KMS-11 (cell line): Measurements from ENCODE around the gene HOXC13.

Source experiments
- H2AFZ ChIP-seq: fragments of 200-600 bp; sonication (generic); 2 replicates; pipeline ENCODE4 v1.6.1; 2016; ENCODE audit warnings: antibody characterized with exemption, mixed run types, low read depth
- H3K27ac ChIP-seq: fragments of 200-600 bp; sonication (generic); 2 replicates; pipeline ENCODE4 v1.6.1; 2016; ENCODE audit warnings: mild to moderate bottlenecking, mixed run types
- H3K27me3 ChIP-seq: fragments of 200-600 bp; sonication (generic); 2 replicates; pipeline ENCODE4 v1.6.1; 2017; ENCODE audit warnings: mild to moderate bottlenecking, low read depth, mixed run types, moderate library complexity; ENCODE audit not compliant: insufficient read depth
- H3K36me3 ChIP-seq: fragments of 200-600 bp; sonication (generic); 2 replicates; pipeline ENCODE4 v1.6.1; 2017; ENCODE audit warnings: mild to moderate bottlenecking, mixed run types; ENCODE audit not compliant: insufficient read depth
- H3K4me1 ChIP-seq: fragments of 200-600 bp; sonication (generic); 2 replicates; pipeline ENCODE4 v1.6.1; 2016; ENCODE audit warnings: mild to moderate bottlenecking, low read depth, mixed run types; ENCODE audit not compliant: poor library complexity, severe bottlenecking
- H3K4me2 ChIP-seq: fragments of 200-600 bp; sonication (generic); 2 replicates; pipeline ENCODE4 v1.7.0; 2016; ENCODE audit warnings: mild to moderate bottlenecking, mixed run types
- H3K4me3 ChIP-seq: fragments of 200-600 bp; sonication (generic); IDR thresholded peaks from 2 replicates; pipeline ENCODE4 v1.6.1; 2017; ENCODE audit warnings: low read depth, low read length, mixed read lengths; ENCODE audit not compliant: insufficient read depth
- H3K79me2 ChIP-seq: fragments of 200-600 bp; sonication (generic); 2 replicates; pipeline ENCODE4 v1.6.1; 2016; ENCODE audit warnings: low read depth, mixed run types; ENCODE audit not compliant: insufficient read depth
- H3K9ac ChIP-seq: fragments of 200-600 bp; sonication (generic); 2 replicates; pipeline ENCODE4 v1.6.1; 2016; ENCODE audit warnings: mild to moderate bottlenecking, mixed run types
- H4K20me1 ChIP-seq: fragments of 200-600 bp; sonication (generic); 2 replicates; pipeline ENCODE4 v1.6.1; 2016; ENCODE audit warnings: mild to moderate bottlenecking, mixed run types; ENCODE audit not compliant: insufficient read depth
- TF ChIP-seq, protein P1 (sequence below): fragments of 200-600 bp; sonication (generic); conservative IDR thresholded peaks from 2 replicates; pipeline ENCODE4 v1.6.1; 2017; ENCODE audit warnings: low read depth, mild to moderate bottlenecking, antibody characterized with exemption, low read length, moderate library complexity, mixed read lengths

HOXC13 gene

DNA sequence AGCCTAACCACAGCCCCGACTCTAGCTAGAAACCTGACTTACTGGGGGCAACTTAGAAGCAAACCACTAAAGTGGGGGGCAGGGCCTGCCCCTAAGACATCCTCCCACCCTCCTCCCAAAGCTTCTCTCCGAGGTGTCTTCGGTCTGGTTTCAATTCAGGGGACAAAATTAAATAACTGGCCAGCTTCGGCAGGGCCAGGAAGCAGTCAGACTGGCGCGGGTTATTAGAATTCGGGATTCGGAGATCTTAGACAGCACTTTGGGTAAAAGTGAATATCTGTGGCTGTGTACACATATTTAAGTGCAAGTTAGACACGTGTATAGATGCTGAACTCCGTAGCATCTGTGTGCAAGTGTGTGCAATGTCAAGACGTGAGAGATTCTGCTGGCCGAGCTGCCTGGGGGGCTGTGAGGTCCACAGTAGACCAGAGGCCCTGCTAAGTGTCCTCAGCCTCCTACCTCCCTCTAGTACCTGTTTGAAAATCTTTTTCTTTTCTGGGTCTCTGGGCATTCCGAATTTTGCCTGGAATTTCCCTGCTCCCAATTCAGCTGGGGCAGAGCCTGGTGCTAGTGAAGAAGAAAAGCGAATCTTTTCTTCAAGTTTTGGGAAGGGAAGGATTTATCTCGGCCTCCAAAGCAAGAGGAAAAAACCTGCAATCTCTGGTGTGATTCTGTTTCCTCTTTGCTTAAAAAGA is 42.3 kb downstream of the HOXC13 start:
- Histone ChIP-seq H3K4me1 (peaks cover 11% of the 10 kb centered on the region), H2AFZ (no peak overlapping the region), H3K4me2 (no peak overlapping the region), H3K27ac (no peak overlapping the region), H3K79me2 (no peaks in the 10 kb centered on the region), H3K36me3 (no peaks in the 10 kb centered on the region), H4K20me1 (no peaks in the 10 kb centered on the region), H3K27me3 (peaks cover 96% of the 10 kb centered on the region), H3K4me3 (no peak overlapping the region), H3K9ac (no peak overlapping the region)
- TF ChIP-seq, protein P1, sequence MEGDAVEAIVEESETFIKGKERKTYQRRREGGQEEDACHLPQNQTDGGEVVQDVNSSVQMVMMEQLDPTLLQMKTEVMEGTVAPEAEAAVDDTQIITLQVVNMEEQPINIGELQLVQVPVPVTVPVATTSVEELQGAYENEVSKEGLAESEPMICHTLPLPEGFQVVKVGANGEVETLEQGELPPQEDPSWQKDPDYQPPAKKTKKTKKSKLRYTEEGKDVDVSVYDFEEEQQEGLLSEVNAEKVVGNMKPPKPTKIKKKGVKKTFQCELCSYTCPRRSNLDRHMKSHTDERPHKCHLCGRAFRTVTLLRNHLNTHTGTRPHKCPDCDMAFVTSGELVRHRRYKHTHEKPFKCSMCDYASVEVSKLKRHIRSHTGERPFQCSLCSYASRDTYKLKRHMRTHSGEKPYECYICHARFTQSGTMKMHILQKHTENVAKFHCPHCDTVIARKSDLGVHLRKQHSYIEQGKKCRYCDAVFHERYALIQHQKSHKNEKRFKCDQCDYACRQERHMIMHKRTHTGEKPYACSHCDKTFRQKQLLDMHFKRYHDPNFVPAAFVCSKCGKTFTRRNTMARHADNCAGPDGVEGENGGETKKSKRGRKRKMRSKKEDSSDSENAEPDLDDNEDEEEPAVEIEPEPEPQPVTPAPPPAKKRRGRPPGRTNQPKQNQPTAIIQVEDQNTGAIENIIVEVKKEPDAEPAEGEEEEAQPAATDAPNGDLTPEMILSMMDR, result no peak

DNA sequence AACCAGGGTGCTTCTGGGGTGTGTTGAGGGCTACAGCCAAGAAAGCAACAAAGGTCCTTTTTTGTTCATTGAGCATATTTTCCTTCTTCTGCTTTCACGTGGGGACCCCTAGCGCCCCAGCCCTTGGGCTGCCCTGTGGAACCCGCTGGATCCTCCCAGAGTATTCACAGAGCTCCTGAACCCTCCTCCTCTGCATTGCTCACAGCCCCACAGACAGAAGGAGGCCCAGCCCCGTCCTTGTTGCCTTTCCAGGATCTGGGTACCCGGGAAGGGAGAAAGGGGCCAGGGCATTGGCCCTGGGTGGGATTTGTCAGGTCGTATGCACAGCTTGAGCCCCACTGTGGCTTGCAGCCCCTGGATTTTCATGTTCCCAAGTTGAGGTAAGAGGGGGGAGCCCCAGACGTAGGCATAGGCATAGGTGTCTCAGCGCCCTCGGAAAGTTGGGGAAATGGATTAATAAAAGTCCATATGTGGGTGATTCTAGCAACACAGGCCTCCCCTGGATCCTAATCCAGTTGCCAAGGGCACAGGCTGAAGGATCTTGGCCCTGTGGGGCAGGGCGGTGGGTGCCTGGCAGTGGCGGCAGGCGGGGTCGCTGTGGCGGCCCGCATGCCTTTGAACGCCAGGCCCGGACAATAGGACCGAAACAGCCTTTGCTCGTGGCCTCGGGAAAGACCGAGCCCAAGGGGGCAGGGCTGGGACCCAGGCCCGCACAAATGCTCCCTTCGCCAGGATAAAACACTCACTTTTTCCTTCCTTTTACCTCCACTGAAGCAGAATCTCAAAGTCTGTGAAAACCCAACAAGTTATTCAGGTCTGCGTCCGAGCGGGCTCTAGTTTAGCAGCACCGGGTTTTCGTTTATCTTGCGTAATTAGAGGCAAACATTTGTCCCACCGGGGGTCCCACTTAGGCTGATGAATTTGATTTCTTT is 43.3 kb downstream of the HOXC13 start:
- H4K20me1 ChIP-seq, result no peaks in the 10 kb centered on the region
- no peaks in the 10 kb centered on the region for H3K79me2 ChIP-seq
- peaks cover 96% of the 10 kb centered on the region for H3K27me3 ChIP-seq
- no peak overlapping the region for H3K4me2 ChIP-seq
- no peaks in the 10 kb centered on the region for H3K36me3 ChIP-seq
- peaks cover 11% of the 10 kb centered on the region for H3K4me1 ChIP-seq
- no peak overlapping the region for H3K9ac ChIP-seq
- H3K4me3 ChIP-seq, result no peak overlapping the region
- TF ChIP-seq, protein P1, result no peak
- no peak overlapping the region for H2AFZ ChIP-seq
- no peak overlapping the region for H3K27ac ChIP-seq

DNA sequence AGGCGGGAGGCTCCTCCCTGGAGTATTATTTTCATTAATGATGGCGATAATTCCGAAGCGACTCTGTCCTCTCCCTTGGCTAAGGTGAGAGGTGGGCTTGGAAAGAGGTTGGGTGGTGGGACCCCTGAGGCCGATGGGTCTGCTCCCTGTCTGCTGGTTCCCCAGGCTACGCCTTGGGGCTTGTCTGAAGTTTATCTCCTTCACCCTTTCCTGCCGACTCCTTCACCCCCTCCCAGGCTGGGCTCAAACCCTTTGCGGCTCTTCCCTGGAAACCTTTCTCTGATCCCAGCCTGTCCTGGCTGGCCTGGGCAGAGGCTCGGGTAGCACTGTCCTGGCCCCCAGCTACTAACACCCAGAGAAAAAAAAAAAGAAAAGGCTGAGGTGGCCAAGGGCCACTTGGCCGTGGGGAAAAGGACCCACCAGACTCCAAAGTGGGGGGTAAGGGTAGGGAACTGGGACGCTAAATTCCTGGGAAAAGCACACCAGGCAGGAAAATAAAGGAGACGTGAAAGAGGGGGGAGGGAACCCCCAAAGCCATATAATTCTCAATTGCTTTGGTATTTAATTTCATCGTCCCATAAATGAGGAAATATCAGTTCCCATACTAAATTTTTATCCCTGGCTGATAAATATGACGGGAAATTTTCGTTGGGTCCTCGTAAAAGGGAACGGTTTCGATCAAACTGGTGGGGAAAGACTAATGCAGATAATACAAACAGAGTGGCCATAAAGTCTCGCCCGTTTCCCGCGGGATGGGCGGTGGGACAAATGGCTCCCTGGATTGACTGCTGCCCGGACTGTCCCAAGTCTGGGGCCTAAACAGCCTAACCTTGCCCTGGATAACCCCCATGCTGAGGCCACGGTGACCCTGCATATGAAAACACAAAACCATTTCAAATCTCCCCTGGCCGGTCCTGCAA is 44.3 kb downstream of the HOXC13 start:
- Histone ChIP-seq H3K27me3 (peaks cover 96% of the 10 kb centered on the region), H4K20me1 (no peaks in the 10 kb centered on the region), H3K4me1 (peaks cover 3% of the 10 kb centered on the region), H3K4me3 (no peak overlapping the region), H2AFZ (no peak overlapping the region), H3K36me3 (no peaks in the 10 kb centered on the region), H3K4me2 (no peak overlapping the region), H3K9ac (no peak overlapping the region), H3K27ac (no peak overlapping the region), H3K79me2 (no peaks in the 10 kb centered on the region)
- TF ChIP-seq, protein P1, result no peak

DNA sequence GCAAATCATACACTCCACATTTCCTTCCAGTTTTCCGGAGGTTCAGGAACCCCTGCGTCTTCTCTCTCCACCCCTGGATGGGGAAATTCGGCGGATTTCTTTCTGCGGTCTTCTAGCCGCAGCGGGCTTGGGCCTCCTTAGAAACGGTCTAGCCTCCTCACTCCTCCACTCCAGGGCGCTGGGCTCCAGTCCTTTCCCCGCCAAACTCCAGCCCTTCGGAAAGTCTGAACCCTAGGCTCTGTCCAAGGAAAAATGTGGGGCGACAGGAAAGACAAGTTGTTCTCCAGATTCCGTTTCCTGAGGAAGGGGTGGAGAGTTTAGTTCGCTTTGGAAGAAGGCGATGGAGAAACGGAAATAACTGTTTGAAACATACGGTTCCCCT is 44.9 kb downstream of the HOXC13 start:
- Histone ChIP-seq H3K4me2 (no peak overlapping the region), H3K27me3 (peaks cover 98% of the 10 kb centered on the region), H3K27ac (no peak overlapping the region), H4K20me1 (no peaks in the 10 kb centered on the region), H3K4me1 (peaks cover under 1% of the 10 kb centered on the region), H3K79me2 (no peaks in the 10 kb centered on the region), H2AFZ (no peak overlapping the region), H3K9ac (no peak overlapping the region), H3K4me3 (no peak overlapping the region), H3K36me3 (no peaks in the 10 kb centered on the region)
- TF ChIP-seq, protein P1, result no peak
